ELR (cell line): ENCODE data around the gene MAPK4.
"Not testable (repeated sequence)": the region's sequence is repeated elsewhere in the genome, so short reads cannot be mapped to it uniquely, and the experiment has no call there.

Experiments used
- DNase-seq: peaks from one replicate; pipeline ENCODE4 v3.0.0-alpha.2; 2015; ENCODE audit warnings: low read depth

The MAPK4 gene

DNA sequence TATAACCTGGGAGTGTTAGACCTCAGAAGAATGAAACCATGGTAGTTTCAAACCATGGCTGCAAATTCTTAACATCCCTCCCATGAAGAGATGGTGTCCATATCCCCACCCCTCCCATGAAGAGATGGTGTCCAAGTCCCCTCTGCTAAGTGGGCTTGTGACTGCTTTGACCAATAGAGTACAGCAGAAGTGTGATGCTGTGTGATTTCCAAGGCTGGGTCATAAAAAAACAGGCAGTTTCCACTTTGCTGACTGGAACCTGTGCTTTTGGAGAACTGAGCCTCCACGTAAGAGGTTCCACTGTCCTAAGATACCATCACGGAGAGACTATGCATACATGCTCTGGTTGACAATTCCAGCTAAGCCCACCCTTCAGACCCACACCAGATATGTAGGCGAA is 194.4 kb downstream of the MAPK4 start:
- DNase-seq = no peak

- DNase-seq = no peak
Measured at GRCh38 chr18:50757358-50757757, 197.5 kb downstream of the MAPK4 start.

DNA sequence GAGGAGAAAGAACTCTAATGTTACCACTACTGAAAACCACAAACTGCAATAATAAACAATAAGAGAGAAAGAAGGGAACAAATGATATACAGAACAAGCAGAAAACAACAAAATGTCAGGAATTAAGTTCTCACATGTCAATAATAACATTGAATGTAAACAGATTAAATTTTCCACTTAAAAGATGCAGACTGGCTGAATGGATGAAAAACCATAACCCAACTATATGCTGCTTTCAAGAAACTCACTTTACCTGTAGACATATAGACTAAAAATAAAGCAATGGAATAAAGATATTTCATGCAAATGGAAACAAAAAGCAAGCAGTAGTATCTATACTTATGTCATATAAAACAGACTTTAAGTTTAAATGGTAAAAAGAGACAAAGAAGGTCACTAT is 209.6 kb downstream of the MAPK4 start:
- DNase-seq = no peak

GRCh38 chr18:50775207-50775606 is 215.3 kb downstream of the MAPK4 start:
- DNase-seq = no peak

GRCh38 chr18:50775726-50776125 is 215.8 kb downstream of the MAPK4 start:
- no peak for DNase-seq

GRCh38 chr18:50776383-50776782 is 216.5 kb downstream of the MAPK4 start:
- DNase-seq = no peak

GRCh38 chr18:50779021-50779420 is 219.1 kb downstream of the MAPK4 start:
- not testable (repeated sequence) for DNase-seq
